NCI-H2107 treated with DMSO at 0.1 percent for 48 hours (cell line): Measurements from ENCODE around the gene WIPI1.
A peak's percentile ranks its signal among the peaks of the same experiment; 100 is the strongest.

Source experiments
- DNase-seq: peaks from one replicate; lab custom pipeline; 2025; ENCODE audit not compliant: unreplicated experiment; lab: John Stamatoyannopoulos, UW

Gene WIPI1

GRCh38 chr17:68461122-68461539 is 3.8 kb upstream of the WIPI1 start:
- DNase-seq = no peak

DNA sequence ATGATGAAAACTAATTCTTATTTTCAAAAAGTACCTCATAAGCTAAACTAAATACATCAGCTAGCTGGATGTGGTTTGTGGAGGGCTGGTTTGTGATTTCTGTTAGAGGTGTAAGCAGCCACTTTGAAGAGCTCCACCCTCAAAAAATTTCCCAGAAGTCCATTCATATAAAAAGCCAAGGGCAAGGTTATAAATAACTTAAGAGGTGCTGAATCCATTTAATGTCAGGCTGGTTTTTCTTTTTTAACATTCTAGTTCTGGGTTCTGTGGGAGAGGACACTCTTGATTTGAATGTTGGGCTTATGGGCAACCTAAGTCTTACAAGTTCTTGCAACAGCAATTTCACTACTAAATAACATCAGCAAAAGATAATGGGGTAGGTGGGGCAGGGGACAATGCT is 3.4 kb upstream of the WIPI1 start:
- DNase-seq = no peak

- DNase-seq = no peak
Measured at GRCh38 chr17:68460146-68460545, 2.9 kb upstream of the WIPI1 start.

- no peak for DNase-seq
Measured at GRCh38 chr17:68459037-68459639, 1.8 kb upstream of the WIPI1 start.

DNA sequence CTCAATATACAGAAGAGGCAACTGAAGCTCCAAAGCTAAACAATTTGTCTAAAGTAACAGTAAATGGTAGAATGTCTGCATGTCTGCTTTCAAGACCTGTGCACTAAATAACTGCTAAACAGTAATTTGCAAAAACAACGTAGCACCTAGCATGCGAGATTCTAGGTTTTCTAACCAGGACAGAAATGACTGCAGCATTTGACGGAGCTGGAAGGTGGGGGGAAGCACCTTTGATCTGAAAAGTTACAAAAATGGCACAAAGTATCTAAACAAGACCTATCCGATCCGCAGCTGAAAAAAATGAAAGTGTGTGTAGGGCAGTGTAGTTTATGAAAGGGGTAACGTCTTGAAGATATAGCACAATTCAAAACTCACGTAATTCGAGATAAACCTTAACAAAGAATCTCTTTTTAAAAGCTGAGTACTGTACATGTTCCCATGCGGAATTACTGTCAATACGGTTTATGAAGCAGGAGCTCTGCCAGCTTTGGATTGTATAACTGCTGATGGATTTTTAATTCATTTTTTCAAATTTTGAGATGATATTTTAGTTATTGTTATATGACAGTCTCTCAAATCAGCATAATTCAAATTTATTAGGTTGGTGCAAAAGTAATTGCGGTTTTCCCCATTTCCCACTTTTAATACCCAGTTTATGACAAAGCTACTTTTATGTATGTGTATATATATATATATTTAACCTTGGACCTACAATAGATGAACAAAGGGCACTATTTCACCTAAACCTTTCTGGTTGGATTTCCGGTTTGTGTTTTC is 1.2 kb upstream of the WIPI1 start:
- no peak for DNase-seq

- DNase-seq = peak; percentile 89
Measured at GRCh38 chr17:68457539-68458259, 403 bp upstream of the WIPI1 start.

DNA sequence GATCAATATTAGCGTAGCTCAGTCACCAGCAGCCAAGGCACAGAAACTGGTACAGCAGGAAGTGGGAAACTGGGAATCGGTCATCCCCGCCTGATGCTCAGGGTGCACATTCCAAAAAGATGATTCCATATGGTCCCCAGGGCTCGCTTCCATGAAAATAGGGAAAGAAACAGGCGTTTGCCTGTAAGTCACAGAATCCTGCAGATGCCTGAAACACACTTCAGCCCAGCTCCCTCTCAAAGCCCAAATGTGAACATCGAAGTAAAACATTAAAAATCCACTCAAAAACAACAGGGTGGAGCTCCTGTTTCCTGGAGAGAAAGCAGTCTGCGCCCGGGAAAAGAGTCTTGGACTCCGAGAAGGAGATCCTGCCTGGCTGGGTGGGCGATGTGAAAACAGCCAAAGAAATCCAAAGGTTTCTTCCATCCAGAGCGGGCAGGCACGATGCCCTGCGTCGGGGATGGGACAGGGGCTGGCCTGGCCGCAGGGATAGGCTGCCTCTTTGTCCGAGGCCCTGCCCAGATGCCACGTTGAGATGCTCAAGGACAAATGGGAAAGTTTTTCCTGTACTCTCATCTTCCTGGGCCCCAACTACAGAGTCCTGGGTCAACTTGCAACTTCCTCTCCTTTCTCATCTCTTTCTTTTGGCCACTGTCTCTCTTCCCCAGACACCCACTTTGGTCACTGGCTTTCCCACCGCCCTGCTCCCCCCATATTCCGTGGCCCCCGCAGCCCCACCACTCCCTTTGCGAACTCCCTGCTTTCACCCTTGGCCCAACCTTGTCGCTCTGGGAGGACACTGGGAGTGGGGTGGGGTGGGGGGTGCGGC is 743 bp downstream of the WIPI1 start:
- no peak for DNase-seq

- peak; percentile 90 for DNase-seq
Measured at GRCh38 chr17:68455901-68456338, 1.4 kb downstream of the WIPI1 start.

- DNase-seq = no peak
Measured at GRCh38 chr17:68453991-68454665, 3.2 kb downstream of the WIPI1 start.

- DNase-seq = no peak
Measured at GRCh38 chr17:68452724-68453290, 4.5 kb downstream of the WIPI1 start.

DNA sequence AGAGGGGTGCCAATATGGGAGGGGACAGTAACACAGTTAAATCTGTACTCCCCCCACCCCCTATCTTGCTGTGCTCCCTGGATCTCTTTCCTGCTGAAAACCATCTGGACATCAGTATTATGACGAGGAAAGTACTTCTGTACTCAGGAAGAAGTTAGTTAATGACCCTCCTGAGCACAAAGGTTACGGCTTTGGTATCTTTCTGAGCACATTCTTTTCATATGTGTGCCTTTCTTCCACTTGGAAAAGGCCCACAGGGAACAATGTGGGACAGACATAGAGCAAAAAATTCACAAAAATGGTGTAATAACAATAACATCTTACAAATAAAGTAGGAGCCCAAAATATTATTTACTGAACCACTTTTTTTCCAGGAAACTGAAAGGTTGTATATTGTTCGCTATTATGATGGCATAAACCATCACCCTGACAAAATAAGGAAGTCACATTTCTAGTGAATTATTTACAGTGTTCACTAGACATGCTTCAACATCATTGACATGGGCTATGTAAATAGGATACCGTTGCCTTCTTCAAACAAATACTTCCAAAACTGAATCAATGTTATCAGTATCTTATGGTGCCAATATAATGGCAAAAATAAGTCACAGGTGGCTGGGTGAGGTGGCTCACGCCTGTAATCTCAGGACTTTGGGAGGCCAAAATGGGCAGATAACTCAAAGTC is 5.5 kb downstream of the WIPI1 start:
- DNase-seq = no peak

DNA sequence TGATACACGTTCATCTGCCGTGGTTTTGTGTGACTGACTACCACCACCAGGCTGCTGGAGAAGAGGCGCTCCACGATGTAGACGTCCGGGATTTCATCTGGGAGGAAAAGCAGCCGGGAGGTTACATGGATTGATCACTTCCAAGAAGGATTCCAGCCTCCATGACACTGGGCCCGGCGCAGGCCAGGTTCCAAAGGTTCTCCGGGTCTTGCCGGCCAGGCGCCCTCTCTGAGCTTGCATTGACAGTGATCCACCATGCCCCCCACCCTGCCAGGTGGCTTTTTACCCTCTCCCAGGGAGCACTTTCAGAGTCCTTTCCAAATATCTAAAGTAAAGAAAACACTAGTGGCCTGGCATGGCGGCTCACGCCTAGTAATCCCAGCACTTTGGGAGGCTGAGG is 6.5 kb downstream of the WIPI1 start:
- no peak for DNase-seq

DNA sequence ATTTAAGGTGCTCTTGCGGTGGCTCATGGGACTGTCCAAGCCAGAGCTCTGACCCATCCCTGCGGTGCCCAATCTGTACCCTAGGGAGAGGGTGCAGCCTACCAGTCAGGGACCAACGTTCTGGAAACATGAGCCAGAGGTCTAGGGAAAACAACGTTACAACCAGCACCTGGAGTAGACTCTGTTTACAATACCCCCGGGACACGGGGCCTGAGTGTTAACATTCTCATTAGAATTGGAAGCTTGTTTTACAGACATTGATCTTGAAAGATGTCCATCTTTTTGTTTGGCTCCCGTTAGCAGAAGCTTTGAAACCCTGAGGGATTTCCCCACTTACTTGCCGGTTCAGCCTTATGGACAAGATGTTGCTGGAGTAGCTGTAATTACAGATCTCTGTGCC is 6.9 kb downstream of the WIPI1 start:
- DNase-seq = peak; percentile 82

GRCh38 chr17:68449021-68449739 is 8.1 kb downstream of the WIPI1 start:
- no peak for DNase-seq

GRCh38 chr17:68446626-68447041 is 10.7 kb downstream of the WIPI1 start:
- no peak for DNase-seq

DNA sequence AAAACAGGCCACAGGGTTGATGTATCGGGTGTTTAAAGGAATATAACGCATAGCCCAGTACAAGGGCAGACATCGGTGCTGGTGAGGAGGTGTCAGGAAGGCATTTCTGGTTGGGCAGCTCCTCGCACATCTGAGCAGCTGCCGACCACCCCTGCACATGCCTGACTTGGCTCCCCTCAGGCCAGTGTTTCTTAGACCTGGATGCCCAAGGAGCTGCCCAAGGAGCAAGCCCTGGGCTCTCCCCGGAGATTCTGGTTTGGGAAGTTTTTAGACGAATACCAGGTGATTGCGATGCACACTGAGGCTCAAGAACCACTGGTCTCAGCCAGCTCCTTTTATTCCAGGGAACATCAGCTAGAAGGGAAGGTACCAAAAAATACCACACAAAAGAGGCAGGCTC is 11.6 kb downstream of the WIPI1 start:
- no peak for DNase-seq

- no peak for DNase-seq
Measured at GRCh38 chr17:68443972-68444464, 13.3 kb downstream of the WIPI1 start.

- DNase-seq = no peak
Measured at GRCh38 chr17:68441070-68441770, 16.1 kb downstream of the WIPI1 start.
